Measurements from ENCODE around the gene SELENOV.

SELENOV gene

GRCh38 chr19:39507715-39508364 lies 7.1 kb upstream of the SELENOV start:
- no peak overlapping the region for H3K9ac ChIP-seq (ENCODE audit: low read depth, low read length, poor library complexity, severe bottlenecking)

GRCh38 chr19:39508629-39509028 lies 6.3 kb upstream of the SELENOV start:
- no peak for TF ChIP-seq EZH2phosphoT487 (IDR thresholded peaks at IDR 0.05; ENCODE audit: borderline replicate concordance)
- no peak for TF ChIP-seq CTCF (conservative IDR thresholded peaks at IDR 0.05; ENCODE audit: low read length)
- H3K9me3 ChIP-seq (ENCODE audit: insufficient read depth, low read depth, low read length), result no peaks in the 10 kb centered on the region
- no peaks in the 10 kb centered on the region for H3K9me2 ChIP-seq (replicated peaks; ENCODE audit: low read depth, low read length)
- no peaks in the 10 kb centered on the region for H4K20me1 ChIP-seq (ENCODE audit: insufficient read depth, low read length, poor library complexity, severe bottlenecking)
- H3K4me3 ChIP-seq (ENCODE audit: low read length, poor library complexity, severe bottlenecking), result no peak overlapping the region
- H3K79me2 ChIP-seq (ENCODE audit: insufficient read depth, low read length), result no peaks in the 10 kb centered on the region
- no peak overlapping the region for H3K4me2 ChIP-seq (ENCODE audit: low read depth, low read length, poor library complexity, severe bottlenecking)
- H3K4me1 ChIP-seq (ENCODE audit: insufficient read depth, low read length, poor library complexity, severe bottlenecking), result no peaks in the 10 kb centered on the region
- no peak overlapping the region for H2AFZ ChIP-seq (ENCODE audit: low read length)
- H3K36me3 ChIP-seq (ENCODE audit: insufficient read depth, low read length), result no peaks in the 10 kb centered on the region
- H3K9ac ChIP-seq (ENCODE audit: low read depth, low read length, poor library complexity, severe bottlenecking), result no peak overlapping the region
- no peaks in the 10 kb centered on the region for H3K27me3 ChIP-seq (ENCODE audit: insufficient read depth, low read length, poor library complexity, severe bottlenecking)
- H3F3A ChIP-seq (ENCODE audit: low read depth), result no peaks in the 10 kb centered on the region

More at GRCh38 chr19:39507715-39508364, 7.1 kb upstream of the SELENOV start:
- TF ChIP-seq EZH2phosphoT487 (IDR thresholded peaks at IDR 0.05; ENCODE audit: borderline replicate concordance) (no peak), CTCF (conservative IDR thresholded peaks at IDR 0.05; ENCODE audit: low read length) (no peak)
- H3K4me3 ChIP-seq (ENCODE audit: low read length, poor library complexity, severe bottlenecking), result no peak overlapping the region
- no peaks in the 10 kb centered on the region for H3K4me1 ChIP-seq (ENCODE audit: insufficient read depth, low read length, poor library complexity, severe bottlenecking)
- no peaks in the 10 kb centered on the region for H3K36me3 ChIP-seq (ENCODE audit: insufficient read depth, low read length)
- no peak overlapping the region for H3K4me2 ChIP-seq (ENCODE audit: low read depth, low read length, poor library complexity, severe bottlenecking)
- no peak overlapping the region for H2AFZ ChIP-seq (ENCODE audit: low read length)
- no peaks in the 10 kb centered on the region for H3K79me2 ChIP-seq (ENCODE audit: insufficient read depth, low read length)
- H3K9me3 ChIP-seq (ENCODE audit: insufficient read depth, low read depth, low read length), result no peaks in the 10 kb centered on the region
- no peaks in the 10 kb centered on the region for H4K20me1 ChIP-seq (ENCODE audit: insufficient read depth, low read length, poor library complexity, severe bottlenecking)
- no peaks in the 10 kb centered on the region for H3F3A ChIP-seq (ENCODE audit: low read depth)
- no peaks in the 10 kb centered on the region for H3K27me3 ChIP-seq (ENCODE audit: insufficient read depth, low read length, poor library complexity, severe bottlenecking)
- no peaks in the 10 kb centered on the region for H3K9me2 ChIP-seq (replicated peaks; ENCODE audit: low read depth, low read length)

GRCh38 chr19:39509233-39509632 lies 5.7 kb upstream of the SELENOV start:
- Histone ChIP-seq H3K9ac (ENCODE audit: low read depth, low read length, poor library complexity, severe bottlenecking) (no peak overlapping the region), H3K9me3 (ENCODE audit: insufficient read depth, low read depth, low read length) (no peaks in the 10 kb centered on the region), H3K79me2 (ENCODE audit: insufficient read depth, low read length) (no peaks in the 10 kb centered on the region), H3K4me2 (ENCODE audit: low read depth, low read length, poor library complexity, severe bottlenecking) (no peak overlapping the region), H3F3A (ENCODE audit: low read depth) (no peaks in the 10 kb centered on the region), H3K9me2 (replicated peaks; ENCODE audit: low read depth, low read length) (no peaks in the 10 kb centered on the region), H2AFZ (ENCODE audit: low read length) (no peak overlapping the region), H3K4me1 (ENCODE audit: insufficient read depth, low read length, poor library complexity, severe bottlenecking) (no peaks in the 10 kb centered on the region), H4K20me1 (ENCODE audit: insufficient read depth, low read length, poor library complexity, severe bottlenecking) (no peaks in the 10 kb centered on the region), H3K4me3 (ENCODE audit: low read length, poor library complexity, severe bottlenecking) (no peak overlapping the region), H3K36me3 (ENCODE audit: insufficient read depth, low read length) (no peaks in the 10 kb centered on the region), H3K27me3 (ENCODE audit: insufficient read depth, low read length, poor library complexity, severe bottlenecking) (no peaks in the 10 kb centered on the region)
- no peak for TF ChIP-seq CTCF (conservative IDR thresholded peaks at IDR 0.05; ENCODE audit: low read length)

Data from Loucy (cell line).